Right renal cortex interstitium (tissue), 3 donors: ENCODE measurements around the gene OR10Z1. TPM values are rescaled to one million over a fixed set of nuclear protein-coding genes. Genes with fewer than 3 reads are reported as not detected.

Experiments
- DNase-seq, 3 donors: peaks; one replicate each; pipeline ENCODE4 v3.0.0-alpha.2; 2013; ENCODE audit warnings: low read depth in 3 of 3, low spot score in 2 of 3
- polyA plus RNA-seq, 3 donors: library from polyadenylated mRNA; unstranded; fragments of 120-200 nt; gene quantifications; one replicate each; pipeline ENCODE4 v1.2.1, GENCODE V29; 2013; ENCODE audit not compliant: insufficient read length in 3 of 3

Gene OR10Z1
- polyA plus RNA-seq: under 1 TPM; 0.01 to 0.07 (median 0.03) TPM

GRCh38 chr1:158604968-158605367, at the start of gene OR10Z1:
Gene OR10Z1 (plus strand): TSS chr1:158605268. CDS start chr1:158606439, 1,171 bp downstream.
- DNase-seq: no peak

GRCh38 chr1:158559696-158560095, 45.4 kb upstream of the OR10Z1 start:
- DNase-seq: no peak

- DNase-seq: no peak
These were observed 41.2 kb upstream of the OR10Z1 start for GRCh38 chr1:158563853-158564252.

GRCh38 chr1:158564608-158565007, 40.5 kb upstream of the OR10Z1 start:
- DNase-seq: no peak

- DNase-seq: no peak
These were observed 34.6 kb upstream of the OR10Z1 start, which contains the start of gene OR6P1 for GRCh38 chr1:158570480-158570879. Gene OR6P1 (minus strand): TSS chr1:158570580. CDS start chr1:158563604, 6,976 bp downstream.

- DNase-seq: no peak
These were observed 32.8 kb upstream of the OR10Z1 start for GRCh38 chr1:158572226-158572625.

- no peak for DNase-seq
These were observed 27.5 kb upstream of the OR10Z1 start for GRCh38 chr1:158577561-158577960.

GRCh38 chr1:158579733-158580132, 25.3 kb upstream of the OR10Z1 start, which contains the start of gene OR10X1:
Gene OR10X1 (minus strand): TSS chr1:158579899. CDS start chr1:158579899, 0 bp downstream.
- no peak for DNase-seq

GRCh38 chr1:158583962-158584361, 21.1 kb upstream of the OR10Z1 start:
- no peak for DNase-seq

GRCh38 chr1:158586942-158587341, 18.1 kb upstream of the OR10Z1 start:
- DNase-seq: no peak

- DNase-seq: no peak
These were observed 4.3 kb upstream of the OR10Z1 start for GRCh38 chr1:158600735-158601134.

- no peak for DNase-seq
These were observed 2.2 kb downstream of the OR10Z1 start for GRCh38 chr1:158607296-158607695.

GRCh38 chr1:158611916-158612315, 6.8 kb downstream of the OR10Z1 start:
- no peak for DNase-seq

- DNase-seq: no peak
These were observed 8.7 kb downstream of the OR10Z1 start for GRCh38 chr1:158613764-158614163.

- no peak for DNase-seq
These were observed 33.1 kb downstream of the OR10Z1 start for GRCh38 chr1:158638146-158638545.

GRCh38 chr1:158638904-158639303, 33.8 kb downstream of the OR10Z1 start:
- no peak for DNase-seq

- no peak for DNase-seq
These were observed 39.4 kb downstream of the OR10Z1 start for GRCh38 chr1:158644449-158644848.

GRCh38 chr1:158646465-158646864, 41.4 kb downstream of the OR10Z1 start:
- DNase-seq: no peak

GRCh38 chr1:158649052-158649451, 44.0 kb downstream of the OR10Z1 start:
- DNase-seq: no peak

- no peak for DNase-seq
These were observed 47.8 kb downstream of the OR10Z1 start for GRCh38 chr1:158652721-158653334.

- no peak for DNase-seq
These were observed 49.0 kb downstream of the OR10Z1 start for GRCh38 chr1:158654086-158654485.

GRCh38 chr1:158654571-158654970, 49.5 kb downstream of the OR10Z1 start:
- DNase-seq: no peak
